Astrocyte of the cerebellum (primary cell): ENCODE measurements around the gene IKBIP.
"Not testable (repeated sequence)": the region's sequence is repeated elsewhere in the genome, so short reads cannot be mapped to it uniquely, and the experiment has no call there.

Source experiments
- DNase-seq: peaks from one replicate; pipeline ENCODE4 v3.0.0-alpha.2; 2011; ENCODE audit warnings: low read depth
- H3K4me3 ChIP-seq: 2 replicates; pipeline ENCODE4 v1.5.1; 2011; ENCODE audit warnings: mild to moderate bottlenecking, low read depth, low read length, moderate library complexity
- in situ Hi-C: cut with HindIII; loops from 2 replicates; pipeline ENCODE4 v1.10.0; 2017; ENCODE audit warnings: low sequenced_read_pairs
- TF ChIP-seq, protein P1 (sequence below): IDR thresholded peaks from 2 replicates; pipeline ENCODE4 v1.5.1; 2012; ENCODE audit warnings: low read length, low read depth, moderate library complexity, mild to moderate bottlenecking; ENCODE audit errors: missing control alignments

Gene IKBIP

DNA sequence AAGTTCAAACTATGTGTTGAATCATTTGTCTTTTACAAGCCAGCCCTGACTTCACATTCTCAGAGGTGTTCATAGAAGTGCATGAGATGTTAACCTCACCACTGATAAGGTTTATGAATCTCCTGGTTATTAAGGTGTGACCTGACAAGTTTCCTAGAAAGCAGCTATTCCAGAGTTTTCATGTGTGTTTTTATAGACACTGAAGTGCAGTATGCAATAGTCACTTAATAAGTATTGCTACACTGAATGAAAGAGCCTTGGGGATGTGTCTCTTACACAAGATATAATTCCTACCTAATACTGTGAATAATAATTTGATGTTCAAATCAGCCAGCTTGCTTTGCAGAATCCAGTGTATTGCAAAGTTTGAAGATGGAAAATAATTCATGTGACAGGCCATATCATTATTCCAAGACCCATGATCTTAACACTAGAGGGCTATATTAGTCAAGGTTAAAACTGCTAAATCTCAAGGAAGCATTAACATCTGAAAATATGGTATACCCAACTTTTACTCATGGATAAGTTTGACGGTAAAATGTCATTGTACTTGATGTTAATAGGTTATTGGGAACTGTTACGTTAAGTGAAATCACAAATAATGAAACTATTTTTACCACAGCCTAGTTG, 38.1 kb downstream of the IKBIP start:
- in situ Hi-C loops = no loop called here
- TF ChIP-seq, protein P1, sequence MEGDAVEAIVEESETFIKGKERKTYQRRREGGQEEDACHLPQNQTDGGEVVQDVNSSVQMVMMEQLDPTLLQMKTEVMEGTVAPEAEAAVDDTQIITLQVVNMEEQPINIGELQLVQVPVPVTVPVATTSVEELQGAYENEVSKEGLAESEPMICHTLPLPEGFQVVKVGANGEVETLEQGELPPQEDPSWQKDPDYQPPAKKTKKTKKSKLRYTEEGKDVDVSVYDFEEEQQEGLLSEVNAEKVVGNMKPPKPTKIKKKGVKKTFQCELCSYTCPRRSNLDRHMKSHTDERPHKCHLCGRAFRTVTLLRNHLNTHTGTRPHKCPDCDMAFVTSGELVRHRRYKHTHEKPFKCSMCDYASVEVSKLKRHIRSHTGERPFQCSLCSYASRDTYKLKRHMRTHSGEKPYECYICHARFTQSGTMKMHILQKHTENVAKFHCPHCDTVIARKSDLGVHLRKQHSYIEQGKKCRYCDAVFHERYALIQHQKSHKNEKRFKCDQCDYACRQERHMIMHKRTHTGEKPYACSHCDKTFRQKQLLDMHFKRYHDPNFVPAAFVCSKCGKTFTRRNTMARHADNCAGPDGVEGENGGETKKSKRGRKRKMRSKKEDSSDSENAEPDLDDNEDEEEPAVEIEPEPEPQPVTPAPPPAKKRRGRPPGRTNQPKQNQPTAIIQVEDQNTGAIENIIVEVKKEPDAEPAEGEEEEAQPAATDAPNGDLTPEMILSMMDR = no peak
- DNase-seq = no peak
- no peak overlapping the region for H3K4me3 ChIP-seq

DNA sequence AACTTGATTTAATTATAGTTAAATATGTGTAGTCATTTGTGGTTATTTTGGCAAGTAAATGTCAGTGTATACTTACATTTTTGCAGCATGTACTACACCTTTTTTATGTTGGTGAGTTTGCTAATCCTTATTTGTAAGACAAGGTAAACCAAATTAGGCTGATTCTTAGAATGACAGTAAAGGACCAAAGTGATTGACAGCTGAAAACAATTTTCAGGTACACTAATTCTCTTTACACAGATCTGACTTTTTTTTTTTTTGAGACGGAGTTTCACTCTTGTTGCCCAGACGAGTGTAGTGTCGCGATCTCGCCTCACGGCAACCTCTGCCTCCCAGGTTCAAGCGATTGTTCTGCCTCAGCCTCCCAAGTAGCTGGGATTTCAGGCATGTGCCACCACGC, 42.7 kb downstream of the IKBIP start:
- in situ Hi-C loops = no loop called here
- no peak for DNase-seq
- no peak overlapping the region for H3K4me3 ChIP-seq
- TF ChIP-seq, protein P1 = no peak

DNA sequence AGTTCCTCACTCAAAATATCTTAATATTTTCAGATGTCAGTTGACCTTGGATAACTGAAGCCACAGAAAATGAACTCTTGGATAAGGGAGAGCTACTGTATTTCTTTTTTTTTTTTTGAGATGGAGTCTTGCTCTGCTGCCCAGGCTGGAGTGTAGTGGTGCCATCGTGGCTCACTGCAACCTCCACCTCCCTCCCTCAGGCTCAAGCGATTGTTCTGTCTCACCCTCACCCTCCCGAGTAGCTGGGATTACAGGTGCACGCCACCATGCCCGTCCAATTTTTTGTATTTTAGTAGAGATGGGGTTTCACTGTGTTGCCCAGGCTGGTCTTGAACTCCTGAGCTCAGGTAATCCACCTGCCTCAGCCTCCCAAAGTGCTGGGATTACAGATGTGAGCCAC, 47.3 kb downstream of the IKBIP start:
- DNase-seq, in situ Hi-C loops: not testable (repeated sequence)

DNA sequence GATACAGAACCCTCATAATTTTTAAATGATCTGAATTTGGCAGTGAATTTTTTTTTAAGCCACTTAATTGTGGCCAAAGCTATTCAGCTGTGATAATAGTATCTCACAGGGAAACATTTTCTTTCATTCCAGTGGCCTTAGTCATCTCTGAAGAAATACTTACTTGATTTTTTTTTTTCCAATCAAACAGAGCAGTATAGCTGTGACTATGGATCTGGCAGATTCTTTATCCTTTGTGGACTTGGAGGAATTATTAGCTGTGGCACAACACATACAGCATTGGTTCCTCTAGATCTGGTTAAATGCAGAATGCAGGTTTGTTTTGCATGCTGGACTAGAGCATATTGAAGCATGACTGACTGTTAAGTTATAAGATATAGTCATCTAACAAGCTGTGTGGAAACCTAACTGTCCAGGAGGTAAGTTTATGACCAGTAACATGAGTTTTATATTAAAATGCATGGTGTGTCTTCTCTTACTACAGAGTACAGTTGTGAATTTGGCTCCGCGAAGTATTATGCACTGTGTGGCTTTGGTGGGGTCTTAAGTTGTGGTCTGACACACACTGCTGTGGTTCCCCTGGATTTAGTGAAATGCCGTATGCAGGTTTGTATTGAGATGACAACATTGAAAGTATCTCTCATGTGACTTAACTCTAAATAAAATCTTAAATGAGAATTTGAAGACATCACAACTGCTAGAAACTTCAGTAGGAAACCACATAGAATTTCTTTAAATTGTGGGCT, 49.2 kb downstream of the IKBIP start:
- peak; percentile 75 for DNase-seq
- H3K4me3 ChIP-seq = peak overlapping the region; percentile 99
- in situ Hi-C loops = no loop called here
- TF ChIP-seq, protein P1 = no peak

More for the DNA sequence above, 47.3 kb downstream of the IKBIP start:
- H3K4me3 ChIP-seq = not testable (repeated sequence)

DNA sequence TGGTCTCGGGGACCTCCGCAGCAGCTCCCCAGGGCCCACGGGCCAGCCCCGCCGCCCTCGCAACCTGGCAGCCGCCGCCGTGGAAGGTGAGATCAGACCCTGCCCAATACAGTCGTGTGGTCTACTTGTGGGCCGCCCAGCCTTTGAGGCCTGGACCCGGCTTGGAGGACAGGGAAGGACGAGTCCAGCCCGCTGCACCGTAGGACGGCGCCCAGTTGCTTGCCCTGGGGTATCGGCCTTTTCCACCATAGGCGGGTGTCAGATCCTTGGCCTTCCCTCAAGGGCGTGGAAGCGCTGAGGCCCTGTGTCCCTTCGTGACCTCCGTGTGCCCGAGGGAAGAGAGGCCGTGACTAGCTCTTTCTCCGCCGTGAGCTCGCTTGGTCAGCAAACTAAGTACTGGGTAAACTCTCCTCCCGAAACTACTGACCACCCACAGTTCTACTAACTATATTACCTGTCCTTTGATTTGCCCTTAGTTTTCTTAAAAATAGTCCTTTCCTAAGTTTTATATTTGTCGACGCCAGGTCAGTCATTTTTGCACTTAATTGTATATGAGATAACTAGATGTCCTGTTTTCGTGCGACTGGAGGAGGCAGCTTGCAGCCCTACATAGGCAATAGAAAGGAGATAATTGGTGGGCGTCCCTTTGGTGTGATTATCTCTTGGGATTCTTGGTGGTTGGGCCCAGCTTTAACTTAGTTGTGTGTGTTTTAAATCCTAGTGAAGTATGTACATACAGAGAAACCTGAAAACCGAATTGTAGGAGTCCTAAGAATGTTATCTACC, 50.3 kb downstream of the IKBIP start:
- in situ Hi-C loops = no loop called here
- no peak for DNase-seq
- TF ChIP-seq, protein P1 = no peak
- H3K4me3 ChIP-seq = peak overlapping the region; percentile 99

DNA sequence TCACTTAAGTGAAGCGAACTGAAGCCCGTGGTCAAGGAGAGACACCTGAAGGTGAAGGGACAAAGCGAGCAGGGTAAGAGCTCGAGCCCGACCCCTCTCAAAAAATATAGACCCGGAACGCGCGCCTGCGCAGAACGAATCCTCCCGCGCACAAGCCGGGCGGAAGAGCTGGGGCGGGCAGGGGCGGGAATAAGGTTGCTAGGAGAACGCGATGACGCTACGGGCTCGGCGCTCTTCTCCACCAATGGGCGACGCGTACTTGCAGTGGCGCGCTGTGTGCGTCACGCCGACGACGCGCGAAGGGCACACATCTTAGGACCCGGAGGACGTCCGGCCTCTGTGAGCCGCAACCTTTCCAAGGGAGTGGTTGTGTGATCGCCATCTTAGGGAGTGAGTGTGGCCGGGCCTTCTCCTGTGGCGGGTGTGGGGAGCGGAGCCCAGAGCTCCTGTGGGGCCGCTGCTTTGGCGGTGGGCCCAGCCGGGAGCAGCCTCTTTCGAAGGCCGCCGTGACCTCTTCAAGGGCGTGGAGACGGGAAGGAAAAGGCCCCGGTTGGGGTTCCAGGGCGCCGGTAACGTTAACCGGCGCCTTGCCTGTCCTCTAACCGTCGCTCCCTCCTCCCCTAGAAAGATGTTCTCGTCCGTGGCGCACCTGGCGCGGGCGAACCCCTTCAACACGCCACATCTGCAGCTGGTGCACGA, 51.1 kb downstream of the IKBIP start, which contains the start of gene SLC25A3:
TSS of gene SLC25A3 (plus strand) at position 336 of the 699 bp plus-strand sequence. CDS start at position 629, 293 bp downstream.
- in situ Hi-C loops = no loop called here
- peak; percentile 95 for DNase-seq
- H3K4me3 ChIP-seq = peak within 1 kb of the TSS; percentile 99
- TF ChIP-seq, protein P1 = no peak
